Central memory CD8-positive, alpha-beta T cell (primary cell): ENCODE results near the gene BRD4.
A peak's percentile ranks its signal among the peaks of the same experiment; 100 is the strongest.

Experiments
- ATAC-seq: fragments of 150-1000 bp; cut with Tn5 transposase; replicated peaks from 2 replicates; pipeline ENCODE4 v1.10.0; 2022; ENCODE audit warnings: mild to moderate bottlenecking, moderate FRiP score, moderate number of reproducible peaks; ENCODE audit not compliant: poor library complexity, severe bottlenecking; ENCODE audit errors: extremely low read depth
- DNase-seq, 2 donors: peaks; one replicate each; pipeline ENCODE4 v3.0.0; 2021; ENCODE audit warnings: low spot score in 2 of 2
- H3K27ac Mint-ChIP-seq: one replicate; pipeline ENCODE4 v1.8.0; 2022; ENCODE audit warnings: low read depth, mild to moderate bottlenecking, moderate library complexity, mixed read lengths
- H3K27me3 Mint-ChIP-seq: one replicate; pipeline ENCODE4 v1.8.0; 2022; ENCODE audit warnings: mixed read lengths
- H3K36me3 Mint-ChIP-seq: one replicate; pipeline ENCODE4 v1.8.0; 2022; ENCODE audit warnings: mild to moderate bottlenecking, moderate library complexity, mixed read lengths; ENCODE audit not compliant: insufficient read depth
- H3K4me1 Mint-ChIP-seq: one replicate; pipeline ENCODE4 v1.8.0; 2022; ENCODE audit warnings: mixed read lengths
- H3K4me3 Mint-ChIP-seq: one replicate; pipeline ENCODE4 v1.8.0; 2022; ENCODE audit warnings: mild to moderate bottlenecking, moderate library complexity, mixed read lengths
- H3K9me3 Mint-ChIP-seq: one replicate; pipeline ENCODE4 v1.8.0; 2022; ENCODE audit warnings: mixed read lengths

The BRD4 gene

GRCh38 chr19:15263361-15263985, 68.9 kb downstream of the BRD4 start:
- ATAC-seq (no peak), DNase-seq (no peak)
- no peaks in the 10 kb centered on the region for H3K9me3 Mint-ChIP-seq
- no peak overlapping the region for H3K4me3 Mint-ChIP-seq
- H3K36me3 Mint-ChIP-seq = peaks cover 46% of the 10 kb centered on the region
- H3K27ac Mint-ChIP-seq = peak overlapping the region; percentile 38
- no peaks in the 10 kb centered on the region for H3K27me3 Mint-ChIP-seq
- peaks cover 12% of the 10 kb centered on the region for H3K4me1 Mint-ChIP-seq

- ATAC-seq (no peak), DNase-seq (no peak)
- Mint-ChIP-seq H3K4me3 (no peak overlapping the region), H3K36me3 (peaks cover 44% of the 10 kb centered on the region), H3K4me1 (no peaks in the 10 kb centered on the region), H3K27ac (no peak overlapping the region), H3K9me3 (no peaks in the 10 kb centered on the region), H3K27me3 (no peaks in the 10 kb centered on the region)
Measured at GRCh38 chr19:15262011-15262410, 70.3 kb downstream of the BRD4 start.

- no peaks in the 10 kb centered on the region for H3K27me3 Mint-ChIP-seq
- DNase-seq = no peak
- no peaks in the 10 kb centered on the region for H3K9me3 Mint-ChIP-seq
- H3K4me1 Mint-ChIP-seq = no peaks in the 10 kb centered on the region
- peaks cover 45% of the 10 kb centered on the region for H3K36me3 Mint-ChIP-seq
- H3K4me3 Mint-ChIP-seq = no peak overlapping the region
- no peak for ATAC-seq
- peak overlapping the region; percentile 63 for H3K27ac Mint-ChIP-seq
Measured at GRCh38 chr19:15260939-15261338, 71.4 kb downstream of the BRD4 start.

GRCh38 chr19:15259907-15260306, 72.4 kb downstream of the BRD4 start:
- H3K27me3 Mint-ChIP-seq = no peaks in the 10 kb centered on the region
- no peak overlapping the region for H3K4me3 Mint-ChIP-seq
- ATAC-seq (no peak), DNase-seq (no peak)
- H3K27ac Mint-ChIP-seq = no peak overlapping the region
- no peaks in the 10 kb centered on the region for H3K9me3 Mint-ChIP-seq
- no peaks in the 10 kb centered on the region for H3K4me1 Mint-ChIP-seq
- peaks cover 47% of the 10 kb centered on the region for H3K36me3 Mint-ChIP-seq

- Mint-ChIP-seq H3K27me3 (no peaks in the 10 kb centered on the region), H3K9me3 (no peaks in the 10 kb centered on the region), H3K4me1 (no peaks in the 10 kb centered on the region), H3K36me3 (peaks cover 49% of the 10 kb centered on the region), H3K4me3 (no peak overlapping the region), H3K27ac (no peak overlapping the region)
- ATAC-seq (no peak), DNase-seq (no peak)
Measured at GRCh38 chr19:15257782-15258181, 74.6 kb downstream of the BRD4 start.

GRCh38 chr19:15256708-15257331, 75.5 kb downstream of the BRD4 start:
- no peak for DNase-seq
- Mint-ChIP-seq H3K36me3 (peaks cover 53% of the 10 kb centered on the region), H3K27me3 (no peaks in the 10 kb centered on the region), H3K27ac (no peak overlapping the region), H3K4me1 (no peaks in the 10 kb centered on the region), H3K4me3 (no peak overlapping the region), H3K9me3 (no peaks in the 10 kb centered on the region)
- no peak for ATAC-seq

- ATAC-seq = no peak
- no peak for DNase-seq
- Mint-ChIP-seq H3K36me3 (peaks cover 46% of the 10 kb centered on the region), H3K4me3 (no peak overlapping the region), H3K9me3 (no peaks in the 10 kb centered on the region), H3K27ac (no peak overlapping the region), H3K27me3 (no peaks in the 10 kb centered on the region), H3K4me1 (no peaks in the 10 kb centered on the region)
Measured at GRCh38 chr19:15255359-15255990, 76.9 kb downstream of the BRD4 start.

GRCh38 chr19:15254547-15254946, 77.8 kb downstream of the BRD4 start:
- H3K27ac Mint-ChIP-seq = no peak overlapping the region
- H3K9me3 Mint-ChIP-seq = no peaks in the 10 kb centered on the region
- ATAC-seq = no peak
- H3K36me3 Mint-ChIP-seq = peaks cover 43% of the 10 kb centered on the region
- DNase-seq = no peak
- H3K27me3 Mint-ChIP-seq = no peaks in the 10 kb centered on the region
- no peaks in the 10 kb centered on the region for H3K4me1 Mint-ChIP-seq
- H3K4me3 Mint-ChIP-seq = no peak overlapping the region

- ATAC-seq = no peak
- Mint-ChIP-seq H3K9me3 (no peaks in the 10 kb centered on the region), H3K36me3 (peaks cover 35% of the 10 kb centered on the region), H3K4me3 (no peak overlapping the region), H3K27me3 (no peaks in the 10 kb centered on the region), H3K4me1 (no peaks in the 10 kb centered on the region), H3K27ac (peak overlapping the region; percentile 67)
- DNase-seq = no peak
Measured at GRCh38 chr19:15253513-15253912, 78.8 kb downstream of the BRD4 start.

- ATAC-seq = no peak
- Mint-ChIP-seq H3K4me1 (no peaks in the 10 kb centered on the region), H3K27ac (peak overlapping the region; percentile 67), H3K36me3 (peaks cover 34% of the 10 kb centered on the region), H3K27me3 (no peaks in the 10 kb centered on the region), H3K9me3 (no peaks in the 10 kb centered on the region), H3K4me3 (no peak overlapping the region)
- no peak for DNase-seq
Measured at GRCh38 chr19:15253061-15253460, 79.3 kb downstream of the BRD4 start.

GRCh38 chr19:15252398-15253018, 79.8 kb downstream of the BRD4 start:
- DNase-seq (no peak), ATAC-seq (no peak)
- Mint-ChIP-seq H3K4me3 (no peak overlapping the region), H3K9me3 (no peaks in the 10 kb centered on the region), H3K27ac (peak overlapping the region; percentile 67), H3K4me1 (no peaks in the 10 kb centered on the region), H3K36me3 (peaks cover 34% of the 10 kb centered on the region), H3K27me3 (no peaks in the 10 kb centered on the region)

GRCh38 chr19:15251749-15252397, 80.5 kb downstream of the BRD4 start:
- no peak for ATAC-seq

More at GRCh38 chr19:15251749-15252397, 80.5 kb downstream of the BRD4 start:
- Mint-ChIP-seq H3K4me1 (no peaks in the 10 kb centered on the region), H3K27ac (no peak overlapping the region), H3K36me3 (peaks cover 31% of the 10 kb centered on the region), H3K4me3 (no peak overlapping the region), H3K27me3 (no peaks in the 10 kb centered on the region), H3K9me3 (no peaks in the 10 kb centered on the region)
- no peak for DNase-seq
